Tibial nerve (tissue), 4 donors: ENCODE data around the gene ZNF3.

Experiments
- CTCF ChIP-seq, 5 experiments: fragments of 200-600 bp in 3 of 5; fragments of 450-650 bp in 2 of 5; sonication (generic) in 3 of 5; IDR thresholded peaks; one replicate each; pipeline ENCODE4 v1.5.1; 2016 to 2019; ENCODE audit warnings: antibody characterized with exemption in 5 of 5, mild to moderate bottlenecking in 3 of 5, moderate library complexity in 2 of 5
- EP300 ChIP-seq, 2 donors: sonication (generic); formaldehyde crosslinking; IDR thresholded peaks; one replicate each; pipeline ENCODE4 v1.6.1; 2017; ENCODE audit warnings: antibody characterized with exemption in 2 of 2, mild to moderate bottlenecking in 1 of 2
- POLR2A ChIP-seq, 2 donors: fragments of 450-650 bp; IDR thresholded peaks; one replicate each; pipeline ENCODE4 v1.6.1; 2017; ENCODE audit warnings: antibody characterized with exemption in 2 of 2, mild to moderate bottlenecking in 2 of 2, moderate library complexity in 2 of 2

- TF ChIP-seq CTCF (IDR thresholded peaks at IDR 0.05) (peak in 3 of 5 experiments; percentile 10 to 36 (median 10)), EP300 (IDR thresholded peaks at IDR 0.05) (no peak), POLR2A (IDR thresholded peaks at IDR 0.05) (no peak)
These were observed 28.3 kb downstream of the ZNF3 start for GRCh38 chr7:100053215-100053614.
